GM12875 (cell line): ENCODE measurements around the gene TMEM45A.

Experiments
- H3K4me3 ChIP-seq: one replicate; pipeline ENCODE4 v1.5.1; 2011; ENCODE audit warnings: low read depth, low read length, control low read depth
- CTCF ChIP-seq: IDR thresholded peaks from 2 replicates; pipeline ENCODE4 v1.5.1; 2011; ENCODE audit warnings: low read depth, mild to moderate bottlenecking, control low read depth, inconsistent platforms, low read length, moderate library complexity, borderline replicate concordance; ENCODE audit not compliant: insufficient read depth

Gene TMEM45A

DNA sequence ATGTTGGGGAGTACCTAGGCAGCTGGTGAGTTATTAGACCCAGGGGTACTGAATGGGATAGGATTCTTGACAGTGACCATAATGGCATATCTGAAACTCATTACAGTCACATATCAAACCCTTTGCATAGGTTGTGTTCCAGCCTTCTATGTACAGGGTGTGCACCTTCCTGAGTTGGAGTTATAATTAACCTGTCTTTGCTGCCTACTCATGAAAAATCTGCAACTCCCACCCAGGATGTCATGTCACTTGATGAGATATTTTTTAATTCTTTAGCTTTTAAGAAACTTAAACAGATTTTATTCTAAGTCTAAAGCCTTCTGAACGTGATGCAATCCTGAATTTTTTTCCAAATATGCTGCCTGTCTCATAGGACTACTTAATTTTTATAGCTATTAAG is 95.8 kb downstream of the TMEM45A start:
- TF ChIP-seq CTCF: no peak
- H3K4me3 ChIP-seq: no peak overlapping the region

DNA sequence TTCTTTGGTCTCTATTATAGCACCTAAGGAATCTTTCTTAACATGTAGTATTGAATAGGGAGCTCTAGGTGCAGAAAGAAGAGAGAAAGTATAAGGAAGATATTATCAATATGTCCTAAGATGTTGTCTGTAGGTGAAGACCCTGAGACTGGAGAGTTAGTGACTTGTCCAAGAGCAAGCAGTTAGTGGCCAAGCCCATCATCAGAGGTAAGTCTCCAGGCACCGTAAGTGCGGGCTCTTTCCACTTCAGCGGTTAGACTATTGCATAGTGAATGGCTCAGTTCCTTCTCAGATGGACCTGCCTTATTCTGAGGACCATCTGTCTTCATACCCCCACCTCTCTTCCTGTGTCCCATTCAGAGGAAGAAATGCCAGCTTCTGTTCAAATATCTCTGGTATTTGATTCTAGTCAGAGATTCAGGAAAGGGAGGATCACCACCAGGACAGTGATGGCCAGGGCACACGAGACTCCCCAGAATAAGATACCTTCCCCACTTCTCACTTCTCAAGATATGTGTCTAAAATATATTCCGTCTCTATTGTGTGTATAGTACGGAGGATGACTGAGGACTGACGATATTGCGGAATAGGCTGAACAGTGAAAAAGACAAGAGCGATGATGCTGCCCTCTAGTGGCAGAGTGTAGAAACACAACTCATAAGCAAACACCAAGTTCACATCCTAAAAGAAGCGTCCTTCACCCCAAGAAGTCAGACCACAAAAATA is 97.9 kb downstream of the TMEM45A start:
- TF ChIP-seq CTCF: peak; percentile 69
- no peak overlapping the region for H3K4me3 ChIP-seq

GRCh38 chr3:100590840-100591147 is 98.4 kb downstream of the TMEM45A start:
- no peak overlapping the region for H3K4me3 ChIP-seq
- TF ChIP-seq CTCF: no peak

DNA sequence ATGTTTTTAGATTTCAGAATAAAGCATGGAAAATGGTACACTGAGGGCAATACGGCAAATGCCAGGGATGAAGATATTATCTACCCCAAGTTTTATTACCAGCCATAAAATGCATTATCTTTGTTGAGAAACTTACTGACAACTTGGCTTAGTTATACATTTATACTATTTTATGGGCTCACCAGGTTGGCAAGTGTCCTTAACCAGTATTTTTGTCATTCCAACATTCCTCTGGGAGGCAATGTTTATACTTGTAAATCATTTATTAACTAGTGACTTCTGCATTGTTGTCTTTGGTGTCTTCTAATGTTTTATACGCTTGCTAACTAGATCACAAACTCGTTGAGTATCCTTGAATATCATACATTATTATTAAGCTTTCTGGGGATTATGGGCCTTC is 99.0 kb downstream of the TMEM45A start:
- no peak overlapping the region for H3K4me3 ChIP-seq
- TF ChIP-seq CTCF: no peak

DNA sequence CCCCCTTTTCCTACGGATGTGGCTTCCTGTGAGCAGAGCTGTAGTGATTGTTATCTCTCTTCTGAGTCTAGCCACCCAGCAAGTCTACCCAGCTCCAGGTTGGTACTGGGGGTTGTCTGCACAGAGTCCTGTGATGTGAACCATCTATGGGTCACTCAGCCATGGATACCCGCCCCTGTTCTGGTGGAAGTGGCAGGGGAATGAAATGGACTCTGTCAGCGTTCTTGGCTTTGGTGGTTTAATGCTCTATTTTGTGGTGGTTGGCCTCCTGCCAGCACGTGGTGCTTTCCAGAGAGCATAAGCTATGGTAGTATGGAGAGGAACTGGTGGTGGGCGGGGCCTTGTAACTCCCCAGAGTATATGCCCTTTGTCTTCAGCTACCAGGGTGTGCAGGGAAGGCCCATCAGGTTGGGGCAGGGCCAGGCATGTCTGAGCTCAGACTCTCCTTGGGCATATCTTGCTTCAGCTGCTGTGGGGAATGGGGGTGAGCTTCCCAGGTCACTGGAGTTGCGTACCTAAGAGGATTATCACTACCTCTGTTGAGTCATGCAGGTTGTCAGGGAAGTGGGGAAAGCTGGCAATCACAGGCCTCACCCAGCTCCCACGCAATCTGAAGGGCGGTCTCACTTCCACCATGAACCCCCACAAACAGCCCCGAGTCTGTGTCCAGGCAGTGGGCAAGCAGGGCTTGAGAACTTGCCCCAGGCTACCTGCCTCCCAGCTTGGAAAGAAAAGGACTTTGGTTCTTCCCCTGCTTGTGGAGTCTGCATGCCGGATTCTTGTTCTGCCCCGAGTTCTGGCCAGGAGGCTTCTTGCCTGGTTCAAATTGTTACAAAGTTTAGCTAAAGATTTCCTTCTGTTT is 108.0 kb downstream of the TMEM45A start:
- H3K4me3 ChIP-seq: no peak overlapping the region
- no peak for TF ChIP-seq CTCF

DNA sequence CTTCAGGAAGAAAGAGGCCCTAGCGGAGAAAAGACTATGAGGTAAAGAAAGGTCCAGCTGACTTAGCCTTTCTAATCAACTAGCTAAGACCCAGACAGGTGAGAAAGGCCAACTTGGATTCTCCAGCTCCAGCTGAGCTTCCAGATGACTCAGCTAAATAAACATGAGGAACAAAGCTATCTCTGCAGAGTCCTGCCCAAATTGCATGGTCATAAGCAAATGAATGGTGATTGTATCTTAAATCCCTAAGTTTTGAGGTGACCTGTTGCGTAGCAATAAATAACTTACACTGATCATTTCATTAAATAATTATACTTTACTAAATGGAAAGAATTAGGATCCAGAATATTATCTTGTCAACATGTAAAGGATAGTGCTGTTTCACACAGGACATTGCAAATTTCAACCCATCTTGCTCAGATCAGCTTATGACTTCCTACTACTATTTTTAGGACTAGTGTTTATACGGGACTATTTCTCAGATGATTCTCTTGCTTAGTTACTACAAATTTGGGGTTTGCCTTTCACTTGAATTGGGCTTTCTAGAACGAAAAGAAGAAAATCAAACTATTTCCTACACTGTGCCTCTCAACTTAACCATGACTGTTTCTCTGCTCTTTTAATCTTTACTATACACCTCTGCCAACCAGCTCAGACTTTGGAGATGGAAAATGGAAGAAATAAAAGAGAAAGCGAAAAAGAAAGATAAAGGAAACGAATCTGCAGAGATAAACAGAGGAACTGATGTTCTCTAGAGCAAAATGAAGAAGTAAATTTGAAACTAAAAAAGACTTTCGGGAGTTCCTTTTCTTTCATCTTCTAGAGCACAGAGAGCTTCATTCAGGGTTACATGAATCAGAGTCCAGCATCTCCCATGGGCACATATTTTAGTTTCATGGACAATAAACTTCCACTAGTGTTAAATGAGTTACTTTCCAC is 110.4 kb downstream of the TMEM45A start:
- no peak overlapping the region for H3K4me3 ChIP-seq
- no peak for TF ChIP-seq CTCF
